T-helper 9 cell (primary cell): ENCODE data around the gene DPYSL4.
A peak's percentile ranks its signal among the peaks of the same experiment; 100 is the strongest.

Experiments
- DNase-seq: peaks from one replicate; pipeline ENCODE4 v3.0.0-alpha.2; 2020

The DPYSL4 gene

GRCh38 chr10:132245056-132245455 lies 58.3 kb downstream of the DPYSL4 start:
- DNase-seq, result no peak

GRCh38 chr10:132246296-132246695 lies 59.5 kb downstream of the DPYSL4 start:
- no peak for DNase-seq

GRCh38 chr10:132247943-132248342 lies 61.2 kb downstream of the DPYSL4 start:
- DNase-seq, result no peak

- peak; percentile 62 for DNase-seq
These were observed 61.9 kb downstream of the DPYSL4 start for GRCh38 chr10:132248455-132249225.

- no peak for DNase-seq
These were observed 62.5 kb downstream of the DPYSL4 start for GRCh38 chr10:132249226-132249724.

DNA sequence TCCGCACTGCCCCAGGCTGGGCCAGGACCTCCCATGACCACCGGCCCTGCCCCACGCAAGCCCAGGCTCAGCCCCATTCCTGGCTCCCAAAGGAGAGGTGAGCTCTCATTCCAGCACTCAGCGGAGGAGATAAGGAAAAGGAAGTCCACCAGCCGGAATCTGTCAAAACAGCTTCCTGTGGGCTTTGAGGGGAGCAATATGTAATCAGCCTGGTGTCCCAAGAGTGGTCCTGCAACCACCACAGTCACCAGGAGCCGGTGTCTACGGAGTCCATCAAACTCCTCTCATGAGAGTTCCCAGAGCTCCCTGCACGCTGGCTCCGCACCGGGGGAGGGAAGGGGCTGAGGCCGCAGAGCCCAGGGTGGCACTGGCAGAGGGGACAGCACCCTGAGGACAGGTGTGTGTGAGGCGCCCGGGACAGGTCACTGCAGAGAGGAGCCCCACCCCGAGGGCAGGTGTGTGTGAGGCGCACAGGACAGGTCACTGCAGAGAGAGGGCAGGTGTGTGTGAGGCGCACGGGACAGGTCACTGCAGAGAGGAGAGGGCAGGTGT lies 63.2 kb downstream of the DPYSL4 start:
- DNase-seq, result no peak

DNA sequence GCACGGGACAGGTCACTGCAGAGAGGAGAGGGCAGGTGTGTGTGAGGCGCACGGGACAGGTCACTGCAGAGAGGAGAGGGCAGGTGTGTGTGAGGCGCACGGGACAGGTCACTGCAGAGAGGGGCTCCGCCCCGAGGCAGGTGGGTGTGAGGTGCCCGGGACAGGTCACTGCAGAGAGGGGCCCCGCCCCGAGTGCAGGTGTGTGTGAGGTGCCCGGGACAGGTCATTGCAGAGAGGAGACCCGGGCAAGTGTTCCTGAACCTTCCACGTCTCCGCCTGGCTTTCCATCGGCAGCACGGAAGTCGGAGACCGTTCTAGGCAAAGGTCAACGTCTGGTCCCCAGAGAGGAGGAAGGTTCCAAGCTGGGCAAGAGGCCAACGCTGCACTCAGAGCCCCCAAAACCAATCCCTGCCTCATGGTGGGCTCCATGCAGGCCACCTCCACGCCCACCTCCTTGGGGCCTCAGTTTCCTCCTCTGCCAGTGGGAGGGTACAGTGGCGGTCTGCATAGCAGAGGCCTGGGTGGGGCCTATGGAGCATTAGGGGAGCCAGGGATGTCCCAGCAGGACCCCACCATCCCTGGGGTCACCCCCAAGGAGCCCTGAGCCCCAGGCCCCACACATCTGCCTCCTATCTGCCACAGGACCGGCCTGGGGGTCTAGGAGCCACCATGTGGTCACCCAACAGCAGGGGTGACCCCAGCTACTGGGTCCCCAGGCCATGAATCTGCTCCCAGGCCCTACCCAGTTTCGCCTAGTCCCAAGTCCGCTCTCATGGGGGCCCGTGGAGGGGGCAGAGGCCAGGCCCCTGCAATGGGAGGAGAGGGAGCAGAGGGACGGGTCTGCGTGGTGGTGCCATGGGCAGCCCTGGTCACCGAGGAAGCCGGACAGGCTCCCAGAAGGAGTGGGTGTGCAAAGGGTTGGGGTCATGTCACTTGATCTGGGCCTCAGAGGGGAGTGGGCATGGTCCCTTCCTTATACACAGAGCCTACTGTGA lies 64.0 kb downstream of the DPYSL4 start:
- no peak for DNase-seq

GRCh38 chr10:132251928-132252327 lies 65.2 kb downstream of the DPYSL4 start:
- DNase-seq, result no peak

- no peak for DNase-seq
These were observed 65.7 kb downstream of the DPYSL4 start for GRCh38 chr10:132252412-132252811.

DNA sequence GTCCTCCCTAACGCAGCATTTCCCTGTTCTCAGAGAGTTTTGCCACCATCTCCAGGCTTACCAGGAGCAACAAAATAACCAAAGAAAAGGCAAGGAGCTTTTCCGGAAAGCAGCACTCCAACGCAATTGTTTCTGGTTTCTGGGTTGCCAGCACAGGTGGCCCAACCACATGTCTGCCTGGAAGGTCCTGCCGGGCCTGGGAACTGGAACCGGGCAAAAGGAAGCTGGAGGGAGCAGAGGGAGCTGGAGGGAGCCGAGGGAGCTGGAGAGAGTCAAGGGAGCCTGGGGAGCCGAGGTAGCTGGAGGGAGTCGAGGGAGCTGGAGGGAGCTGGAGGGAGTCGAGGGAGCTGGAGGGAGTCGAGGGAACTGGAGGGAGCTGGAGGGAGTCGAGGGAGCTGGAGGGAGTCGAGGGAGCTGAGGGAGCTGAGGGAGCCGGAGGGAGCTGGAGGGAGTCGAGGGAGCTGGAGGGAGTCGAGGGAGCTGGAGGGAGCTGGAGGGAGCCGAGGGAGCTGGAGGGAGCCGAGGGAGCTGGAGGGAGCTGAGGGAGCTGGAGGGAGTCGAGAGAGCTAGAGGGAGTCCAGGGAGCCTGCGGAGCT lies 66.4 kb downstream of the DPYSL4 start:
- no peak for DNase-seq

- no peak for DNase-seq
These were observed 68.1 kb downstream of the DPYSL4 start for GRCh38 chr10:132254841-132255240.
